ENCODE data around the gene GMEB1. TPM values are rescaled to one million over a fixed set of nuclear protein-coding genes. Genes with fewer than 3 reads are reported as not detected.
"Not testable (repeated sequence)": the region's sequence is repeated elsewhere in the genome, so short reads cannot be mapped to it uniquely, and the experiment has no call there.

GMEB1 gene
- total and polyA plus RNA-seq, 7 donors = 5.3 to 12.8 (median 10.9) TPM

- H3K36me3 ChIP-seq (ENCODE audit: insufficient read depth in 1 of 2, low read depth in 1 of 2) = peaks cover 0 to 52% of the 10 kb centered on the region in 2 donors
- H3K27ac ChIP-seq = no peak overlapping the region
- H3K4me1 ChIP-seq = no peaks in the 10 kb centered on the region
- no peak for TF ChIP-seq CTCF (IDR thresholded peaks at IDR 0.05)
- intact Hi-C loops (cut with DNase I) = no loop called here
- no peak overlapping the region for H3K4me3 ChIP-seq
- DNase-seq = no peak
- H3K9me3 ChIP-seq = no peaks in the 10 kb centered on the region
- WGBS, 3 donors = 91 to 95% (median 93%) methylated on average over 4 of the region's 4 CpGs
- no peak for ATAC-seq
- H3K27me3 ChIP-seq (ENCODE audit: insufficient read depth in 3 of 3, low read length in 2 of 3) = no peaks in the 10 kb centered on the region
Observed at GRCh38 chr1:28684937-28685336, 16.4 kb downstream of the GMEB1 start.

GRCh38 chr1:28691627-28692026 lies 23.0 kb downstream of the GMEB1 start:
- H3K9me3 ChIP-seq; H3K27me3 ChIP-seq (ENCODE audit: insufficient read depth in 3 of 3, low read length in 2 of 3); ATAC-seq; H3K4me1 ChIP-seq; DNase-seq; intact Hi-C loops (cut with DNase I); H3K4me3 ChIP-seq; H3K27ac ChIP-seq: not testable (repeated sequence)
- 81 to 96% (median 87%) methylated on average over 1 of the region's 1 CpG for WGBS, 3 donors
- peaks cover 3 to 71% of the 10 kb centered on the region in 2 donors for H3K36me3 ChIP-seq (ENCODE audit: insufficient read depth in 1 of 2, low read depth in 1 of 2)

- ATAC-seq (no peak), DNase-seq (no peak)
- intact Hi-C loops (cut with DNase I) = no loop called here
- TF ChIP-seq CTCF (IDR thresholded peaks at IDR 0.05) = no peak
- 90 to 94% (median 92%) methylated on average over 3 of the region's 3 CpGs for whole genome bisulfite sequencing, 3 donors
- Histone ChIP-seq H3K9me3 (no peaks in the 10 kb centered on the region), H3K4me1 (no peaks in the 10 kb centered on the region), H3K27me3 (ENCODE audit: insufficient read depth in 3 of 3, low read length in 2 of 3) (no peaks in the 10 kb centered on the region), H3K27ac (no peak overlapping the region), H3K36me3 (ENCODE audit: insufficient read depth in 1 of 2, low read depth in 1 of 2) (peaks cover 3 to 93% of the 10 kb centered on the region in 2 donors), H3K4me3 (no peak overlapping the region)
Observed at GRCh38 chr1:28703629-28704028, 35.0 kb downstream of the GMEB1 start.

- ATAC-seq = no peak
- DNase-seq = no peak
- Histone ChIP-seq H3K27ac (no peak overlapping the region), H3K36me3 (ENCODE audit: insufficient read depth in 1 of 2, low read depth in 1 of 2) (peaks cover 0 to 34% of the 10 kb centered on the region in 2 donors), H3K27me3 (ENCODE audit: insufficient read depth in 3 of 3, low read length in 2 of 3) (no peaks in the 10 kb centered on the region), H3K4me1 (peaks cover 7% of the 10 kb centered on the region), H3K4me3 (no peak overlapping the region), H3K9me3 (no peaks in the 10 kb centered on the region)
- intact Hi-C loops (cut with DNase I) = no loop called here
- WGBS, 3 donors = 65 to 81% (median 66%) methylated on average over 2 of the region's 2 CpGs
- no peak for TF ChIP-seq CTCF (IDR thresholded peaks at IDR 0.05)
Observed at GRCh38 chr1:28716336-28716735, 47.8 kb downstream of the GMEB1 start.

- WGBS, 3 donors = 94 to 97% (median 97%) methylated on average over 1 of the region's 1 CpG
Observed at GRCh38 chr1:28718166-28718565, 49.6 kb downstream of the GMEB1 start.

More at GRCh38 chr1:28718166-28718565, 49.6 kb downstream of the GMEB1 start:
- DNase-seq = no peak
- H3K4me3 ChIP-seq = no peak overlapping the region
- no peak overlapping the region for H3K27ac ChIP-seq
- TF ChIP-seq CTCF (IDR thresholded peaks at IDR 0.05) = no peak
- H3K4me1 ChIP-seq = peaks cover 7% of the 10 kb centered on the region
- no peak for ATAC-seq
- no peaks in the 10 kb centered on the region for H3K9me3 ChIP-seq
- no peaks in the 10 kb centered on the region for H3K27me3 ChIP-seq (ENCODE audit: insufficient read depth in 3 of 3, low read length in 2 of 3)
- H3K36me3 ChIP-seq (ENCODE audit: insufficient read depth in 1 of 2, low read depth in 1 of 2) = peaks cover 0 to 18% of the 10 kb centered on the region in 2 donors
- intact Hi-C loops (cut with DNase I) = no loop called here
